NCI-H187 treated with DMSO at 0.1 percent for 48 hours (cell line): ENCODE measurements around the gene COL26A1.
"Not testable (repeated sequence)": the region's sequence is repeated elsewhere in the genome, so short reads cannot be mapped to it uniquely, and the experiment has no call there.

Experiments
- DNase-seq: peaks from one replicate; lab custom pipeline; 2025; lab: John Stamatoyannopoulos, UW

COL26A1 gene

GRCh38 chr7:101362334-101363195 is at the start of gene COL26A1:
Gene COL26A1, plus strand, starts transcription at chr7:101362875. Its CDS starts 158 bp downstream, at chr7:101363033.
- DNase-seq, result no peak

GRCh38 chr7:101315336-101315735 is 47.3 kb upstream of the COL26A1 start:
- DNase-seq, result no peak

- no peak for DNase-seq
Measured at GRCh38 chr7:101319401-101319800, 43.3 kb upstream of the COL26A1 start.

GRCh38 chr7:101321491-101322401 is 40.9 kb upstream of the COL26A1 start, which contains the start of gene IFT22:
Gene IFT22, minus strand, starts transcription at chr7:101321812. Its CDS starts 103 bp downstream, at chr7:101321709.
- DNase-seq, result peak; percentile 43

- DNase-seq, result no peak
Measured at GRCh38 chr7:101328159-101328558, 34.5 kb upstream of the COL26A1 start.

DNA sequence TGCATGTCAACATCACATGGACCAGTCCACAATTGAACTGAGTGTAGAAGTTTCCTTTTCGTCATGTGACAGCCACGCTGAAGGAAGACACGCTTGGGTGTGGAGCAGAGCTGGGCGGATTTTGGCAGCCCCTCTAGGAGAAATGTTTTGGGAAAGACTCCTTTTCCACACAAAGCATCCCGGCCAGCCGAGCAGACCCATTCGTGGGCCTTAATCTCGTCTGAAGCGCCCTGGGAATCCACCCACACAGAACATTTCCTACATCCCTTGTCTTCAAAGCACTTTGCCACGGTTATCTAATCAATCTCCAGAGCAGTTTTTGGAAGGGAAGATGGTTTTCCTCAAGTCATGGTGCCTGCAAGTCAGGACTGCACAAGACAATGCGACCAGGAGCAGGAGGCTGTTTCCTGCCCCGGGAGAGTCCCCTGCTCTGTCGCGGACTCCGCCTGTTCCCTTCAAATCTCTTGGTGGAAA is 32.6 kb upstream of the COL26A1 start:
- no peak for DNase-seq

- DNase-seq, result no peak
Measured at GRCh38 chr7:101332026-101332425, 30.6 kb upstream of the COL26A1 start.

GRCh38 chr7:101333912-101334311 is 28.8 kb upstream of the COL26A1 start:
- DNase-seq, result no peak

DNA sequence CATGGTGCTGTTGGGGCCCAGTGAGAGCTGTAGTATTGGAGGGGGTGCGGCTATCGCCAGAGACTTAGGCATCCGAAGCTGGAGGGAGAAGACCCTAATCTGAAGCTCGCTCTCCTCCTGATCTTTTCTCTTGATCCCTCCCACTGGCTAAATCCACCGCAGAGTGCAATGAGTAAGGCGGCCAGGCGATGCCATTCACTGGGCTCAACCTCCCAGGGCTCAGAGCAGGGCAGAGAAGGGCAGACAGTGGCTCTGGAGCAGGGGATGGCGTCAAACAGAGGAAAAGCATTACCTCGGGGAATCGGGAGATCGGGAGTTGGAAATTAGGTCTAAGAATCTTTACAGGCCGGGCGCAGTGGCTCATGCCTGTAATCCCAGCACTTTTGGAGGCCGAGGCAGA is 22.3 kb upstream of the COL26A1 start:
- DNase-seq, result no peak

DNA sequence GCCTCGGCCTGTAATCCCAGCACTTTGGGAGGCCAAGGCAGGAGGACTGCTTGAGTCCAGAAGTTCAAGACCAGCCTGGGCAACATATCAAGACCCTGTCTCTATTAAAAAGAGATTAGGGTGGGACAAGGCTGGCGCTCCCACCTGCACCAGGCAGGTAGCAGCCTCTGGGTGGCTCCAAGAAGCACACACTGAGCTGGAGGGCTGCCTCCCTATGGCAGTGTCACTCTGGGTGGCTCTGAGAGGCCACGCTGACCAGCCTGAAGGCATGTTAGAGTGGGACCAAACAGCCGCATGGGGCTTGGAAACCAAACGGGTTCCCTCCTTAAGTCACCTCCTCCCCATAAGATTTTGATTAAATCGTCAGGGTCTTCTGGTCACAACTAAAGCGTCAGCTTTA is 19.8 kb upstream of the COL26A1 start:
- no peak for DNase-seq

GRCh38 chr7:101347477-101347876 is 15.2 kb upstream of the COL26A1 start:
- no peak for DNase-seq

DNA sequence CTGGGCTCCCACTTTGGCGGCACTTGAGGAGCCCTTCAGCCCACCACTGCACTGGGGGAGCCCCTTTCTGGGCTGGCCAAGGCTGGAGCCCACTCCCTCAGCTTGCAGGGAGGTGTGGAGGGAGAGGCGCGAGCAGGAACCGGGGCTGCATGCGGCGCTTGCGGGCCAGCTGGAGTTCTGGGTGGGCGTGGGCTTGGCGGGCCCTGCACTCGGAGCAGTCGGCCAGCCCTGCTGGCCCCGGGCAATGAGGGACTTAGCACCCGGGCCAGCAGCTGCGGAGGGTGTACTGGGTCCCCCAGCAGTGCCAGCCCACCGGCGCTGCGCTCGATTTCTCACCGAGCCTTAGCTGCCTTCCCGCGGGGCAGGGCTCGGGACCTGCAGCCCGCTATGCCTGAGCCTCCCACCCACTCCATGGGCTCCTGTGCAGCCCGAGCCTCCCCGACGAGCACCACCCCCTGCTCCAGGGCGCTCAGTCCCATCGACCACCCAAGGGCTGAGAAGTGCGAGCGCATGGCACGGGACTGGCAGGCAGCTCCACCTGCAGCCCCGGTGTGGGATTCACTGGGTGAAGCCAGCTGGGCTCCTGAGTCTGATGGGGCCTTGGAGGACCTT is 14.1 kb upstream of the COL26A1 start:
- DNase-seq, result not testable (repeated sequence)

- not testable (repeated sequence) for DNase-seq
Measured at GRCh38 chr7:101349300-101349699, 13.4 kb upstream of the COL26A1 start.

- no peak for DNase-seq
Measured at GRCh38 chr7:101352920-101353308, 9.8 kb upstream of the COL26A1 start.

GRCh38 chr7:101357433-101357832 is 5.2 kb upstream of the COL26A1 start:
- no peak for DNase-seq

GRCh38 chr7:101363196-101363733 is 590 bp downstream of the COL26A1 start:
- no peak for DNase-seq

DNA sequence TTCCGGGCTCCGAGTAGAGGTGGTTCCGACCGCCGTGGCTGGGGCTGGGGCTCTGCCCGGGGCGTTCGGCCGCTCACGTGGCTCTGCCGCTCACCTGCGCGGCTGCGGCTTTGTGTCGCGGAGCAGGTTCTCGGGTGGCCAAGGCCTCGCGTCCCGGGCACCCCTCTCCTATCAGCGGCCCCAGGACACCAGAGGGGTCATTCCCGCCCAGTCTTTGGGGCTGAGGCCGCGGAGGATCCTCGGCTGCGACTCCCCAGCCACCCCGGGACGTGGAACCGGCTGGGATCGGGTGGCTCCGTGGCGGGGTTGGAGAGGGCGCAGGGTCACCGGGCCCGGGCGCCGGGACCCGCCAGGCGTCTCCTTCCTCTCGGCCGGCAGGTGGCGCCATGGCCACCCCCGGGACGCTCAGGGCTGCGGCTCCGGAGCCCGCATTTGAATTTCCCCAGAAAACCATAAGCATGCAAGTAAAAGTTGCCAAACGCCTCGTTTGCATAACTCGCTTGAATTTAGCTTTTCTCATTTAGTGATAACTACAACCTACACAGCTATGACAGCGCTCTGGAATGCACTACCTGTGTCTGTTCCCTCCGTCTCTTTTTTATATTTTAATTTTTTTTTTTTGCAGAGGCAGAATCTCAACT is 1.2 kb downstream of the COL26A1 start:
- no peak for DNase-seq

DNA sequence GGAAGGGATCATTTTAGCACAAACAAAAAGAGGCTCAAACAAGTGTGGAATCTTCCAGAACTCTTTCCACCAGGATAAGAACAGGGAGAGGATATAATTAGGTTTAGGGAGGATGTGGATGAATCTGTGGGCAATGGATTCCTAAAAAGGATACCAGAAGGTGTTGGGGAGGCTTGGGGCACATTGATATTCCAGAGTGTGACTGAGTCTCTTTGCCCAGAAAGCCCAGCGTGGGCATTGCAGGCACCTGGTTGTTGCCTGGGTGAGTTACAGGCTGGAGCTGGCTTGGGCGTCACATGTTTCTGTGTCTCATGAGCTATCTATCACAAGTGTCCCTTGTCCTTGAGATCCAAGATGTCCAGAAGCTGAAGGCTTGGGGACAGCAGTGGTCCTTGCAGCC is 3.3 kb downstream of the COL26A1 start:
- DNase-seq, result no peak

- DNase-seq, result no peak
Measured at GRCh38 chr7:101367676-101368075, 5.0 kb downstream of the COL26A1 start.

- no peak for DNase-seq
Measured at GRCh38 chr7:101368422-101369165, 5.9 kb downstream of the COL26A1 start.

GRCh38 chr7:101370836-101371235 is 8.2 kb downstream of the COL26A1 start:
- no peak for DNase-seq
